NCI-H2227 treated with DMSO at 0.1 percent for 48 hours (cell line): Measurements from ENCODE around the gene SAMD13.
"Not testable (repeated sequence)": the region's sequence is repeated elsewhere in the genome, so short reads cannot be mapped to it uniquely, and the experiment has no call there.

Experiments
- DNase-seq: peaks from one replicate; lab custom pipeline; 2025; lab: John Stamatoyannopoulos, UW

Gene SAMD13

GRCh38 chr1:84286071-84286470, 15.4 kb upstream of the SAMD13 start:
- DNase-seq, result no peak

DNA sequence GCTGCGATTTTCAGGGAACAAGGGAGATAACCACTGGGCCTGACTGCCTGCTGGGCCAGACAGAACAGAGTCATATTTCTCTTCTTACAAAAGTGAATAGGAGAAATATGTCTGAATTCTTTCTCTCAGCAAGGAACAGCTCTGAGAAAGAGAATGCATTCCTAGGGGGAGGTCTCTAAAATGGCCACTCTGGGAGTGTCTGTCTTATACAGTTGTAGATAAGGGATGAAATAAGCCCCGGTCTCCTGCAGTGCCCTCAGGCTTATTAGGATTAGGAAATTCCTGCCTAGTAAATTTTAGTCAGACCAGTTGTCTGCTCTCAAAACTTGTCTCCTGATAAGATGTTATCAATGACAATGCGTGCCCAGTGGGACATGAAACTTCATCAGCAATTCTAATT, 14.1 kb upstream of the SAMD13 start:
- not testable (repeated sequence) for DNase-seq

DNA sequence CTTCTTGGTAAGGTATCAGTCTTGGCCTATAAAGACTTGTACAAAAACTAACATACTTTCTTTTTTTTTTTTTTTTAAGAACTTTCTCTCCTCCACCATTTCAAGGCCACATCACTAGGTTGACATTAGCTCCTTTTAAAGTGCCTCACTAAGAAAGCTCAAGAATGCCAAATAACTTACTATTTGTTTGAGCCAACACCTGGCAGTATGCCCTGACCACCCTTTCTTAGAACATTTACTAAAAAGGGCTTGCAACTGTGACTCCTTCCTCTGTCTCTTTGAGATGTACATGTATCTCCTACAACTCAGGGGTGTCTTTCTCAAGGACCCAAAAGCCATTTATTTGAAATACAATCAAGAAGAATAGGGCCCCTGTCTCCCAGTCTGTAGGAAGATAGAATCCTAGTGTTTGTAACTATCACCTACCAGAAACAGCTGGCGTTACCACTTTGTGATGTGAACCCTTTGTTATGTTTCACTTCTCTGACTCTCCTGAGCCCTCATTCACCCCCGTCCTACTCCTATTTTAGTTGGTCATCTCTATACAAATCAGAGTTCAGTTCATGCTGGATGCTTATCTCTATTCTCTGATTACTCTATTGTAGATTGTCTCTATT, 12.2 kb upstream of the SAMD13 start:
- DNase-seq, result no peak

DNA sequence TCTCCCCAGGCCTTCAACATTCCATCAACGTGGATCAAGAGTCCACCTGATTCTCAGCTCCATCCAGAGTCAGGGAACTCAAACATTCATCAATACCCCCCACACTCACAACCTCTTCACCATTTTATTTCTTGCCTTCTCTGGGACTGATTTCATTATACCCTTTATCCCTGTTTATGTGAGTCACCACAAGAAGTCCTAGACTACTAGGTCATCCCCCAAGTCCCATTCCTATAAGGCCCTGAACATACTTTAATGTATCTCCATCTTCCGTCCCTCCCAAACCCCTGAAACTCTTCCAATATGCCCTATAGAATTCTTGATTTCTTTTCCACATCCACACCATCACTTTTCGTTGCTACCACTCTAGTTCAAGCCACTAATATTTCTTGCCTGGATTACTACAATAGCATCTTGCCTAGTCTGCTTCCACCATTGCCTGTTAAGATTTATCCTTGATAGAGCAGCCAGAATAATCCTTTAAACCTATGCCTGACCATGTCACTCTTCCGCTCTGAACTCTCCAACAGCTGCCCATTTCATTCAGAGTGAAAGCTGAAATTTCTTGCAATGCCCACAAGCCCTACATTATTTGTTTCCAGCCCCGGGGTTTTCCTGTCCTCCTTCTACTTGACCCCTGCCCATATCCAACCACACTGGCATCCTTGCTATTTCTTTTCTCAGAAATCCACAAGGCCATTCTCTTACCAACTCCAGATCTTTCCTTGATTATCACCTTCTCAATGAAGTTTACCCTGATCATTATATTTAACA, 9.4 kb upstream of the SAMD13 start:
- DNase-seq, result no peak

GRCh38 chr1:84293766-84294165, 7.7 kb upstream of the SAMD13 start:
- DNase-seq, result no peak

- DNase-seq, result no peak
Measured at GRCh38 chr1:84294751-84295150, 6.8 kb upstream of the SAMD13 start.

DNA sequence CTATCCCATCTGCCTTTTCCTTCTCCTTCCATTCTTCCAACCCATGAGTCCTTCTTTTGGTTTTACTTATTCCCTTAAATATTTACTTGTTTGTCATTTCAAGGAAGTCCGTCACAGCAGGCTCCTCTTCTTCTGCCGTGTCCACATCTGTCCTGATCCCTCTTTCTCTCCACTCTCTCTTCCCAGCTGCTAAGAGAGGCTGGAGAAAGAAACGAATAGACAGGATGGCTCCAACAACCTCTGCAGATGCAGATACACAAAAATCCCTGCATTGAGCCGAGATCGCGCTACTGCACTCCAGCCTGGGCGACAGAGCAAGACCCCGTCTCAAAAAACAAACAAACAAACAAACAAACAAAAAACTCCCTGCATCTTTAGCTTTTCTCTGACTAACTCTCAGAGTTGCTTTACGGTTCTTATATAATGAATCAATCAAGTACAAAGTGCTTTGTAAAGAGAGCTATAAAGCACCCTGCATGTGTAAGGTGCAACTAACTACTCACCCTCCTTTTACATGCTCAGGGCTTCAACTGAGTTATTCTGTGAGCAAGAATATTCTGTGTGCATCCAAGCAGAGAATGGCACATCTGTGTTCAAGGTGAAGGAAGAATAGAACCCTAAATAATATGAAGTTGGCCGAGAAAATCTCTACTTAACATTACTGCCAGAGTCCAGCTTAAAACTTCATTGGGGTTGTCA, 3.8 kb upstream of the SAMD13 start:
- DNase-seq, result no peak

GRCh38 chr1:84298328-84298683, 3.2 kb upstream of the SAMD13 start:
- peak; percentile 58 for DNase-seq

DNA sequence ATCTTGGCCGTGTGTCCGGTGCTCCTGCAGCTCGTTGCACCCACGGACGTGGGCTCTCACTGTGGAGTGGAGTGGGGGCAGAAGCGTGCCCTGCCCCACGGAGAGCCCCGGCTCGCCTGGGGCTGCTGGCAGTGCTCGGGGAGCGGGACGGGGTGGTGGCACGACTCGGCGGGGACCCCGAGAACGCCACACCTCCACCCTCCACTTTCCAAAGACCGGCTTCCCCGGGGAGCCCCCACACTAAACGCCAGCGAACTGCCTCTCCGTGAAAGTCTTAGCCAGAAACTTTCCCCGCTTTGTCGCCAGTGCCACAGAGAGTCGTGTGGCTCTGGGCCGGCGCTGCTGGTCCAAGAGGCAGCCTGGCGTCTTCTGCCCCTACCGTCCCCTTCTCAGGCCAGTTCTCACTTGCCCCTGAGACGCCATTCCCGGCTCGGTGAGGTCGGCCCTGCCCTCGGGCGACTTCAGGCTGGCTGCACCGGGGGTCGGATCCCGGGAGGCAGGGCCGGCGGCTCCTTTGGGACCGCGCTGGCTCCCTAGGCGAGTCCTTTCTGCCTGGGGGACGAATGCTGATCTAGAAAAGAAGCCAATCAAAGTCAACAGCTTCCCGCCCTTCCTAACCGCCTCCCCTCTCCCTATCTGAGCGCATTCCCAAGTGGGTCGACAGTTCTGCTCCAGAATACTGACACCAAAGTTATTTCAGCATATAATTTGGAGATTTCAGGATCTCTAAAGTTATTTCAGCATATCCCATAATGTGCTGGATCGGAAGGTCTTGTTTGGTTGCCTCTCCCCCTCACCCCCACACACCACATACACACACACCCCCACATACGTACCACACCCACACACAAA, 2.6 kb upstream of the SAMD13 start:
- peak; percentile 46 for DNase-seq

- DNase-seq, result peak; percentile 42
Measured at GRCh38 chr1:84299536-84300170, 1.9 kb upstream of the SAMD13 start.

DNA sequence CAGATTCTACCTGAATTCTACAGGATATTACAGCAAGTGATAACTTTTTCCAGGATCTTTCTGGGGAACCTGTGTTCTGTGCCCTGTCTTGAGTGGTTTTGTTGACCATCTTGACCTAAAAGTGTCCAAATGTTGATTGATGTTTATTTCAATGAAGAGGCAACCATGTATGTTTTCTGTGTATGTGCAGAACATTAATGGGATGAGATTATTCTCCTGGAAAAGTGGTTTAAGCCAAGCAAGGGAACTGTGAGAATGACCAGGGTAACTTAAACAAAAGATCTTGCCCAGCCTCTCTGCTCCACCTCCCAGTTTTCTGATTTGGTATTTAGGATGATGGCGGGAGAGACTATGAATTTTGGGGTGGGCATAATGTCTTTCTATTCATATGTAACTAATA, 1.0 kb upstream of the SAMD13 start:
- DNase-seq, result no peak

- DNase-seq, result peak; percentile 61
Measured at GRCh38 chr1:84301785-84302385, 377 bp downstream of the SAMD13 start.

DNA sequence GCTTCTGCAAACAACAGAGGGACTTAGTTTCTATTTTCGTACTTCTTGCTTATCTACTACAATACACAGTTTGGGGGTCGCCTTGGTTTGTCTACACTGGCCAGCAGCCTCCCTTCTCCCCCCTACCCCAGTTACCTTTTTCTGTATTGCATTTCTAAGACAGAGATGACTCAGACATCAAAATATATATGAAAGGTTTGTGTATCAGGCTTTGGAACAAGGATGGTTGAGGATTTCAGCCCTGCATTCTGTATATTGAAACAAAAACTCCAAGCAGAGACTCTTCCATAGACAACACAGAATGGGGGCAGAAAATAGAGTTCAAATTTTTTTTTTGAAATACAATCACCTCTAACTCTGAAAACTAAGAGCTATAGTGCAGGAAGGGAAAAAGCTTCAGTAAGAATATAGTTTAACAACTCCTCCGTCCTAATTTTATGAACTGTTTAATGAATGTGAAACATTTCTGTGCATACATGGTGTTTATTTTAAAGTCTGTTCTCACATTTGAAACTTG, 1.9 kb downstream of the SAMD13 start:
- DNase-seq, result no peak

- DNase-seq, result no peak
Measured at GRCh38 chr1:84307398-84307797, 5.9 kb downstream of the SAMD13 start.

GRCh38 chr1:84311296-84311695, 9.8 kb downstream of the SAMD13 start:
- no peak for DNase-seq

DNA sequence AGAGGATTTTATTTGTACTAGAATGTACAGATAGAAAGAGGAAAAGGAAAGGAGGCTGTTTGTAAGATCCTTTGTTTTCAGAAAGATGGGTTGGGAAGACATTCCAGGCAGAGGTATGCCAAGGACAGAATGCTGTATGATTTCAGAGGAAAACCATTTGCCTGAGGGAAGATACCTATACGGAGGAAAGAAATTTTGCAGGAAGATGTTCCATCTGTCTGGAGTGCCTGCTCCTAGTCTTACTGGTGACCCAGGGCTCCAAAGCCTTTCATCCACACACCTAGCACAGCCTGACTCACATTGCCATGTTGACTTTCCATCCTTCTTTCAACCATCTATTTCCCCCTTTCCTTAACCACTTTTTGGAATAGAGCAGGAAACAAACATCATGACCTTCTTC, 18.2 kb downstream of the SAMD13 start:
- no peak for DNase-seq

DNA sequence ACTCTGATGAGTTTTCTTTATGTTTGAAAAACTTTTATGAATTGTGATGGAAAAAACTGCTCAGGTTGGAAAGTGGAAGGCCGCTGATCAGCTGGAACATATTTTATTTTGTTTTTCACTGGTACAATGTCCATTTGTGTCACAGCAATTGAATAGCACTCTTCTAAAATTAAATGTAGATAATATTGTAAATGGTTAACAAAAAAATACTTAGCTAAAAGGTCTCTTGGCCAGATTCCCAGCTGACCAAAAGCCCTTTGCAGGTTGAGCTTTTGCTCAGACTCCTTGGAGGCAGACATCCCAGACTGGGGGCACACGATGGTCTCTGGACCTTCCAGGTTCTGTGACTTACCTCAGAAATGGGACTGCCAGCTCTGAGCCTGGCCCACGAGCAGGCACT, 26.3 kb downstream of the SAMD13 start:
- no peak for DNase-seq

DNA sequence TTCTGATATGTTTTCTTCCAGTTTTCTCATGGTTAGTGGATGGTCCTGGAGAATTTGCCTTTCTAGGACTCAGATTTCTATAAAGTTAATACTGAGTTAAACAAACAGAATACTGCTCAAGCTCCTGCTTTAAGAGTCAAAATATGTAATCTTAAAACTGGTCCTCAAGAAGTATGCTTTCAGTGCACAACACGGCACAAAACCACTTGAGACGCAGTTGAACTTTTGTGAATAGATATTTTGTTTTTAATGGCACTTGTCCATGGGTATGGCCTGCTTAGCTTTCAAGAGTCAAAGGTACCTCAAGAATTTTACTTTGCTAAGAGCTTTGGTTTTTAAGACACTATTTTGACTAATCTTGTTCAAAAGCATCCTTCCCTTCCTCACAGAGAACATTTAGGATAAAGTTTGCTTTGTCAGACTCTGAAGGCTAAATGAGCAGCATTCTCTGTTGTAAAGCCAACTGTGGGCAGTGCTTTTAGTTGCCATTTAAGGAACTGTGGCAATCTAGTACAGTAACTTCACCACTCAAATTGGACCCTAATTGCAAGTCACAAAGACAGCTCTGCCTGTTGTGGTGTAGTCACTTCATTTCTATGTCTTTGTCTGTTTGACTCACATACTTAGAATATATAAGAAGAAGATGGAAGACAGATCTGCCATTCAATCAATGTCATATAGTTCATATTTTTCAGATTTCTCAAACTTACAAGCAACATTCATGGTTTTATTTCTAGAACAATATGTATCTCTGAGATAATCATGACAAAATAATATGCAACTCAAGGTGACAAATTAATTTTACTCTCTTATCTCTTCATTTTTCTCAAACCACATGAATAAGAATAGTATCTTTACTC, 28.8 kb downstream of the SAMD13 start:
- DNase-seq, result no peak

DNA sequence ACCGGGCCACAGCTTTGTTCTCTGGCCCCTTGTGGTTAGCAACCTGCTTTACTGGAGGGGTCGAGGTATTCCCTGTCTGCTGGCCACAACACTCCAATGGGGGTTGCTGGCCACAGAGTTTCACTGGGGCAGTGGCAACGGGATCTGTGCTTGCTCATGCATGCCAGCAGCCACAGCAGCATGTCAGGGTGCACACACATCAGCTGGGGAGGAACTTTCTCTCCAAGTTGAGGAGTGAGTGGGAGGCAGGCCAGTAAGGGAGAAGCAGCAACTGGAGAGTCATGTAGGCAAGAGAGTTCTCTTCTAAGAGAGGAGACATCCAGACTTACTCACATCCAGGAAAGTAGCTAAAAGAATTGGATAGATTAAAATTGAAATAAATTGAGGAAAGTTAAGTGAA, 38.0 kb downstream of the SAMD13 start:
- DNase-seq, result no peak

- DNase-seq, result no peak
Measured at GRCh38 chr1:84344286-84344685, 42.8 kb downstream of the SAMD13 start.
